SK-N-SH treated with all-trans-retinoic acid at 6 μM for 48 hours (cell line): ENCODE data around the gene CNP.
"Not testable (repeated sequence)": the region's sequence is repeated elsewhere in the genome, so short reads cannot be mapped to it uniquely, and the experiment has no call there.

ENCODE experiments used
- ATAC-seq: fragments of 200-7000 bp; cut with Tn5 transposase; 3 replicates; pipeline ENCODE4 v1.9.1; 2020; ENCODE audit warnings: mild to moderate bottlenecking, moderate library complexity
- ARNTL ChIP-seq: fragments of 450-650 bp; formaldehyde crosslinking; IDR thresholded peaks from 2 replicates; pipeline ENCODE4 v1.5.0; 2020; ENCODE audit warnings: low read depth, mild to moderate bottlenecking, moderate library complexity, borderline replicate concordance
- CREB5 ChIP-seq: fragments of 250-450 bp; sonication (Bioruptor Pico); IDR thresholded peaks from 2 replicates; pipeline ENCODE4 v1.5.1; 2020; ENCODE audit warnings: low read depth, mild to moderate bottlenecking, moderate library complexity
- CSDC2 ChIP-seq: fragments of 250-450 bp; sonication (Bioruptor Pico); IDR thresholded peaks from 2 replicates; pipeline ENCODE4 v1.5.0; 2020; ENCODE audit warnings: mild to moderate bottlenecking, moderate library complexity
- ESRRG ChIP-seq: fragments of 250-450 bp; sonication (Bioruptor Pico); IDR thresholded peaks from 2 replicates; pipeline ENCODE4 v1.6.1; 2021; ENCODE audit warnings: mild to moderate bottlenecking
- GLIS3 ChIP-seq: fragments of 250-450 bp; sonication (Bioruptor Pico); IDR thresholded peaks from 2 replicates; pipeline ENCODE4 v1.5.0; 2020; ENCODE audit warnings: mild to moderate bottlenecking, moderate library complexity
- ISL1 ChIP-seq: fragments of 250-450 bp; sonication (Bioruptor Pico); IDR thresholded peaks from 2 replicates; pipeline ENCODE4 v2.1.2; 2022; ENCODE audit warnings: mild to moderate bottlenecking, moderate library complexity
- OSR1 ChIP-seq: fragments of 250-450 bp; sonication (Bioruptor Pico); IDR thresholded peaks from 2 replicates; pipeline ENCODE4 v1.8.0; 2022; ENCODE audit warnings: moderate library complexity, mild to moderate bottlenecking, inconsistent platforms
- PPARA ChIP-seq: fragments of 250-450 bp; sonication (Bioruptor Pico); IDR thresholded peaks from 2 replicates; pipeline ENCODE4 v1.5.0; 2020; ENCODE audit warnings: mild to moderate bottlenecking, borderline replicate concordance
- RARB ChIP-seq: fragments of 250-450 bp; sonication (Bioruptor Pico); IDR thresholded peaks from 2 replicates; pipeline ENCODE4 v1.8.0; 2021; ENCODE audit warnings: mild to moderate bottlenecking, moderate library complexity
- SNAI2 ChIP-seq: fragments of 250-450 bp; sonication (Bioruptor Pico); IDR thresholded peaks from 2 replicates; pipeline ENCODE4 v1.5.0; 2020; ENCODE audit warnings: mild to moderate bottlenecking, moderate library complexity
- TCF4 ChIP-seq: fragments of 250-450 bp; sonication (Bioruptor Pico); IDR thresholded peaks from 2 replicates; pipeline ENCODE4 v1.8.0; 2021; ENCODE audit warnings: mild to moderate bottlenecking, moderate library complexity, borderline replicate concordance
- TOX ChIP-seq: fragments of 250-450 bp; sonication (Bioruptor Pico); IDR thresholded peaks from 2 replicates; pipeline ENCODE4 v1.8.0; 2021; ENCODE audit warnings: mild to moderate bottlenecking, moderate library complexity, borderline replicate concordance
- ZC3H10 ChIP-seq: fragments of 250-450 bp; sonication (Bioruptor Pico); IDR thresholded peaks from 2 replicates; pipeline ENCODE4 v1.5.1; 2021; ENCODE audit warnings: mild to moderate bottlenecking, moderate library complexity
- ZFP3 ChIP-seq: fragments of 250-450 bp; sonication (Bioruptor Pico); IDR thresholded peaks from 2 replicates; pipeline ENCODE4 v1.5.0; 2020; ENCODE audit warnings: mild to moderate bottlenecking, moderate library complexity
- ZFP30 ChIP-seq: fragments of 450-650 bp; formaldehyde crosslinking; IDR thresholded peaks from 2 replicates; pipeline ENCODE4 v1.5.0; 2022; ENCODE audit warnings: mild to moderate bottlenecking, moderate library complexity
- ZNF565 ChIP-seq: fragments of 450-650 bp; formaldehyde crosslinking; conservative IDR thresholded peaks from 2 replicates; pipeline ENCODE4 v1.5.0; 2020; ENCODE audit warnings: low read depth, mild to moderate bottlenecking, moderate library complexity
- ZNF70 ChIP-seq: fragments of 450-650 bp; formaldehyde crosslinking; IDR thresholded peaks from 2 replicates; pipeline ENCODE4 v1.5.0; 2020; ENCODE audit warnings: mild to moderate bottlenecking, moderate library complexity
- ZNF8 ChIP-seq: fragments of 450-650 bp; formaldehyde crosslinking; IDR thresholded peaks from 2 replicates; pipeline ENCODE4 v1.5.0; 2020; ENCODE audit warnings: mild to moderate bottlenecking, moderate library complexity
- TF ChIP-seq, protein P1 (sequence below): fragments of 250-450 bp; sonication (Bioruptor Pico); IDR thresholded peaks from 2 replicates; pipeline ENCODE4 v1.8.0; 2021; ENCODE audit warnings: low read depth, mild to moderate bottlenecking, moderate library complexity, borderline replicate concordance
- TF ChIP-seq, protein P2 (sequence below): fragments of 250-450 bp; sonication (Bioruptor Pico); IDR thresholded peaks from 2 replicates; pipeline ENCODE4 v1.8.0; 2020; ENCODE audit warnings: mild to moderate bottlenecking, moderate library complexity, borderline replicate concordance
- TF ChIP-seq, protein P3 (sequence below): fragments of 250-450 bp; sonication (Bioruptor Pico); IDR thresholded peaks from 2 replicates; pipeline ENCODE4 v1.5.1; 2021; ENCODE audit warnings: mild to moderate bottlenecking, moderate library complexity

The CNP gene

GRCh38 chr17:42017866-42018200, 51.2 kb downstream of the CNP start:
- ATAC-seq, result no peak
- TF ChIP-seq SNAI2 (CRISPR knock-in tag) (no peak), ZFP3 (no peak)

GRCh38 chr17:42018339-42018738, 51.7 kb downstream of the CNP start:
- ATAC-seq, result no peak
- no peak for TF ChIP-seq ARNTL

DNA sequence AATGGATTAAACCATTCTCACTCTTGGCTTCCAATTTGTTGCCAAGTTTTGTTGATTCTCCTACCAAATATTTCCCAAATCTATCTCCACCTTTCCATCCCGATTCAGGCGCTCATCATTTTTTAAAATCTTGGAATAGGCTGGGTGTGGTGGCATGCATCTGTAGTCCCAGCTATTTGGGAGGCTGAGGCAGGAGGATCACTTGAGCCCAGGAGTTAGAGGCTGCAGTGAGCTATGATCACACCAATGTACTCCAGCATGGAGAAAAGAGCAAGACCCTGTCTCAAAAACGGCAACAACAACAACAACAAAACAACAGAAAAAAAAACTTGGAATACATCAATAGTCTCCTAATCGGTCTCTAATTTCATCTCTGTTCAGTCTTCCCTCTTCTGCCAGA, 52.4 kb downstream of the CNP start:
- TF ChIP-seq ZNF70 (CRISPR knock-in tag), result no peak
- TF ChIP-seq, protein P1, sequence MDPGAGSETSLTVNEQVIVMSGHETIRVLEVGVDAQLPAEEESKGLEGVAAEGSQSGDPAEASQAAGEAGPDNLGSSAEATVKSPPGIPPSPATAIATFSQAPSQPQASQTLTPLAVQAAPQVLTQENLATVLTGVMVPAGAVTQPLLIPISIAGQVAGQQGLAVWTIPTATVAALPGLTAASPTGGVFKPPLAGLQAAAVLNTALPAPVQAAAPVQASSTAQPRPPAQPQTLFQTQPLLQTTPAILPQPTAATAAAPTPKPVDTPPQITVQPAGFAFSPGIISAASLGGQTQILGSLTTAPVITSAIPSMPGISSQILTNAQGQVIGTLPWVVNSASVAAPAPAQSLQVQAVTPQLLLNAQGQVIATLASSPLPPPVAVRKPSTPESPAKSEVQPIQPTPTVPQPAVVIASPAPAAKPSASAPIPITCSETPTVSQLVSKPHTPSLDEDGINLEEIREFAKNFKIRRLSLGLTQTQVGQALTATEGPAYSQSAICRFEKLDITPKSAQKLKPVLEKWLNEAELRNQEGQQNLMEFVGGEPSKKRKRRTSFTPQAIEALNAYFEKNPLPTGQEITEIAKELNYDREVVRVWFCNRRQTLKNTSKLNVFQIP (CRISPR knock-in tag), result no peak
- TF ChIP-seq PPARA (CRISPR knock-in tag), result no peak
- no peak for TF ChIP-seq ZFP3
- no peak for ATAC-seq

DNA sequence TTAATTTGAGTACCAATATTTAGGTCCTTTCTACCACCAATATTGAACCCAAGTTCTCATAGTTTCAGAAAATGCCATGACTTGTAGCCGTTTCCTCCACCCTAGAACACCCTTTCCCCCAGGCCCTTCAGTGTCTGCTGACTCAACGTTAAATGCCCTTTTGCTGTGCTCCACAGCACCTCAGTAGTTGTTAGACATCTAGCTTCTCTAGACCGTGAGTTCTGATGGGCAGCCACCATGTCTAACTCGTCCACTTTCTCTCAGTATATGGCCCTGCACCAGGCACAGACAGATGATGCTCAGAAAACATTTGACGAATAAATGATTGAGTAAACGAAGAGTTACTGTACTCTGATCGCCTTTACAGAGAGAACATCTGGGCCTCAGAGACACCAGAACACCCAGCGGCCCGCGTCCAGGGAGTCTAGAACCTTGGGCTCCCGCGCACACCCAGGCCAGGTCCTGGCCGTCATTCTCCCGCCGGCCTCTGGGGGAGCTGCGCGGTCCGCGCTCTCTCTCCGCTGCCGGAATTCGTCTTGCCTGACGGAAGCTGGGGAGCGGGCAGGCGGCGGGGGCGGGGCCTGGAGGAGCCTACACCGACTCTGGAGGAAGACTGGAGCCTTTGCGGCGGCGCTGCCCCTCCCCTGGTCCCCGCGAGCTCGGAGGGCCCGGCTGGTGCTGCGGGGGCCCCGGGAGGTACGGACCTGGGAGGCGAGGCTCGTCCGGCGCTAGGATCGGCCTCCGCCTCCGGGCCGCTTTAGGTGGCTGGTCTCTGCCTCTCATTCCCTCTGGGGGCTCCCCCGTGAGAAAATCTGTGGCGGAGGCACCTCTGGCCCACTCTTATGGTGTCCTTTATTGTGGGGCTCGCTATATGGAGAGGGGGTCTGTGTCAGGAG, 53.2 kb downstream of the CNP start, which contains the start of gene NKIRAS2:
NKIRAS2 (plus strand) TSS at position 582 of the 896 bp plus-strand sequence. CDS start 1,488 bp downstream, outside the sequence.
- peak; percentile 76 for ATAC-seq
- TF ChIP-seq GLIS3 (CRISPR knock-in tag) (no peak), ZC3H10 (CRISPR knock-in tag) (no peak), ZFP30 (no peak), CREB5 (CRISPR knock-in tag) (no peak), OSR1 (CRISPR knock-in tag) (no peak), ESRRG (CRISPR knock-in tag) (no peak)

- not testable (repeated sequence) for ATAC-seq
Measured at GRCh38 chr17:42020845-42021244, 54.2 kb downstream of the CNP start.

GRCh38 chr17:42023524-42024349, 57.1 kb downstream of the CNP start:
- TF ChIP-seq ZFP3 (no peak), CREB5 (CRISPR knock-in tag) (no peak), TOX (CRISPR knock-in tag) (no peak), ARNTL (no peak), PPARA (CRISPR knock-in tag) (no peak), GLIS3 (CRISPR knock-in tag) (no peak), ZFP30 (no peak), ZNF8 (CRISPR knock-in tag) (no peak), ISL1 (CRISPR knock-in tag) (no peak), OSR1 (CRISPR knock-in tag) (no peak), ZNF565 (CRISPR knock-in tag) (no peak), CSDC2 (no peak), SNAI2 (CRISPR knock-in tag) (no peak), RARB (CRISPR knock-in tag) (no peak), ZC3H10 (CRISPR knock-in tag) (no peak), TCF4 (CRISPR knock-in tag) (no peak), ZNF70 (CRISPR knock-in tag) (no peak), ESRRG (CRISPR knock-in tag) (no peak)
- TF ChIP-seq, protein P2, sequence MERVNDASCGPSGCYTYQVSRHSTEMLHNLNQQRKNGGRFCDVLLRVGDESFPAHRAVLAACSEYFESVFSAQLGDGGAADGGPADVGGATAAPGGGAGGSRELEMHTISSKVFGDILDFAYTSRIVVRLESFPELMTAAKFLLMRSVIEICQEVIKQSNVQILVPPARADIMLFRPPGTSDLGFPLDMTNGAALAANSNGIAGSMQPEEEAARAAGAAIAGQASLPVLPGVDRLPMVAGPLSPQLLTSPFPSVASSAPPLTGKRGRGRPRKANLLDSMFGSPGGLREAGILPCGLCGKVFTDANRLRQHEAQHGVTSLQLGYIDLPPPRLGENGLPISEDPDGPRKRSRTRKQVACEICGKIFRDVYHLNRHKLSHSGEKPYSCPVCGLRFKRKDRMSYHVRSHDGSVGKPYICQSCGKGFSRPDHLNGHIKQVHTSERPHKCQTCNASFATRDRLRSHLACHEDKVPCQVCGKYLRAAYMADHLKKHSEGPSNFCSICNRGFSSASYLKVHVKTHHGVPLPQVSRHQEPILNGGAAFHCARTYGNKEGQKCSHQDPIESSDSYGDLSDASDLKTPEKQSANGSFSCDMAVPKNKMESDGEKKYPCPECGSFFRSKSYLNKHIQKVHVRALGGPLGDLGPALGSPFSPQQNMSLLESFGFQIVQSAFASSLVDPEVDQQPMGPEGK (CRISPR knock-in tag), result no peak
- TF ChIP-seq, protein P3, sequence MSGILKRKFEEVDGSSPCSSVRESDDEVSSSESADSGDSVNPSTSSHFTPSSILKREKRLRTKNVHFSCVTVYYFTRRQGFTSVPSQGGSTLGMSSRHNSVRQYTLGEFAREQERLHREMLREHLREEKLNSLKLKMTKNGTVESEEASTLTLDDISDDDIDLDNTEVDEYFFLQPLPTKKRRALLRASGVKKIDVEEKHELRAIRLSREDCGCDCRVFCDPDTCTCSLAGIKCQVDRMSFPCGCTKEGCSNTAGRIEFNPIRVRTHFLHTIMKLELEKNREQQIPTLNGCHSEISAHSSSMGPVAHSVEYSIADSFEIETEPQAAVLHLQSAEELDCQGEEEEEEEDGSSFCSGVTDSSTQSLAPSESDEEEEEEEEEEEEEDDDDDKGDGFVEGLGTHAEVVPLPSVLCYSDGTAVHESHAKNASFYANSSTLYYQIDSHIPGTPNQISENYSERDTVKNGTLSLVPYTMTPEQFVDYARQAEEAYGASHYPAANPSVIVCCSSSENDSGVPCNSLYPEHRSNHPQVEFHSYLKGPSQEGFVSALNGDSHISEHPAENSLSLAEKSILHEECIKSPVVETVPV (CRISPR knock-in tag), result no peak
- no peak for ATAC-seq
